Small intestine (tissue), 7 donors: ENCODE data around the gene NRG3. TPM values are rescaled to one million over a fixed set of nuclear protein-coding genes. Genes with fewer than 3 reads are reported as not detected.

ENCODE experiments used
- DNase-seq, 2 donors: peaks; one replicate each; pipeline versions ENCODE4 v3.0.0 to v3.0.0-alpha.2; 2013
- FAIRE-seq: peaks from 2 replicates; lab custom pipeline; 2012; peaks lifted over from hg19 to GRCh38; lab: Jason Lieb, UNC
- H3K27ac ChIP-seq, 3 donors: one replicate each; pipeline ENCODE4 v1.5.1; 2013; ENCODE audit warnings: low read length in 2 of 3, mild to moderate bottlenecking in 2 of 3, control low read depth in 1 of 3, inconsistent platforms in 1 of 3, low read depth in 1 of 3, moderate library complexity in 1 of 3
- H3K27me3 ChIP-seq, 3 donors: one replicate each; pipeline ENCODE4 v1.6.1; 2013; ENCODE audit warnings: low read length in 3 of 3, inconsistent platforms in 1 of 3; ENCODE audit not compliant: control insufficient read depth in 3 of 3, insufficient read depth in 3 of 3
- H3K36me3 ChIP-seq, 3 donors: one replicate each; pipeline ENCODE4 v1.6.1; 2013; ENCODE audit warnings: low read length in 3 of 3, inconsistent platforms in 1 of 3, low read depth in 1 of 3, mild to moderate bottlenecking in 1 of 3, moderate library complexity in 1 of 3; ENCODE audit not compliant: control insufficient read depth in 3 of 3, insufficient read depth in 2 of 3
- H3K4me1 ChIP-seq, 3 donors: one replicate each; pipeline ENCODE4 v1.6.1; 2013; ENCODE audit warnings: low read length in 2 of 3, inconsistent platforms in 1 of 3, low read depth in 1 of 3, mild to moderate bottlenecking in 1 of 3, moderate library complexity in 1 of 3; ENCODE audit not compliant: control insufficient read depth in 3 of 3, insufficient read depth in 2 of 3
- H3K4me3 ChIP-seq, 3 donors: one replicate each; pipeline ENCODE4 v1.5.1; 2013; ENCODE audit warnings: low read length in 3 of 3, control low read depth in 1 of 3, inconsistent platforms in 1 of 3, low read depth in 1 of 3, mild to moderate bottlenecking in 1 of 3, moderate library complexity in 1 of 3
- H3K9me3 ChIP-seq, 2 donors: one replicate each; pipeline ENCODE4 v1.6.1; 2013; ENCODE audit warnings: low read depth in 1 of 2, low read length in 1 of 2; ENCODE audit not compliant: control insufficient read depth in 2 of 2, insufficient read depth in 1 of 2
- WGBS, 3 donors: extraction: QIAGEN DNeasy Blood & Tissue Kit; methylation state at CpG; one replicate each; pipeline ENCODE4 v1.1.7; 2013; 5-methylcytosine and 5-hydroxymethylcytosine counted together
- polyA plus RNA-seq, 4 donors: library from polyadenylated mRNA; stranded (reverse) in 3 of 4; unstranded in 1 of 4; fragments of 200-250 nt in 3 of 4; fragments of 120-200 nt in 1 of 4; gene quantifications; one replicate each; pipeline versions ENCODE4 v1.2.1 to v1.2.3, GENCODE V29; 2013
- donor health status: healthy with polysubstance abuse.
- donor health status: control.
- donor health status: control.
- donor health status: Bipolar disorder and iron deficiency.
- donor health status: healthy.

The NRG3 gene
- polyA plus RNA-seq, 4 donors = 0.25 to 0.72 TPM; not detected in 2

GRCh38 chr10:82251222-82251906, 376.4 kb downstream of the NRG3 start:
- 67 to 71% (median 67%) methylated on average over 8 of the region's 8 CpGs for WGBS, 3 donors
- no peaks in the 10 kb centered on the region for H3K4me1 ChIP-seq

GRCh38 chr10:82252081-82252480, 377.1 kb downstream of the NRG3 start:
- WGBS, 3 donors = 21 to 46% (median 32%) methylated on average over 1 of the region's 1 CpG
- Histone ChIP-seq H3K4me3 (no peak overlapping the region), H3K27me3 (no peaks in the 10 kb centered on the region), H3K27ac (no peak overlapping the region), H3K36me3 (no peaks in the 10 kb centered on the region), H3K9me3 (no peaks in the 10 kb centered on the region), H3K4me1 (no peaks in the 10 kb centered on the region)
- DNase-seq (no peak), FAIRE-seq (no peak)

More at GRCh38 chr10:82251222-82251906, 376.4 kb downstream of the NRG3 start:
- no peaks in the 10 kb centered on the region for H3K27me3 ChIP-seq
- no peaks in the 10 kb centered on the region for H3K36me3 ChIP-seq
- no peak overlapping the region for H3K4me3 ChIP-seq
- no peak for FAIRE-seq
- DNase-seq = no peak
- H3K9me3 ChIP-seq = no peaks in the 10 kb centered on the region
- H3K27ac ChIP-seq = no peak overlapping the region

GRCh38 chr10:82254237-82254636, 379.2 kb downstream of the NRG3 start:
- Histone ChIP-seq H3K27me3 (no peaks in the 10 kb centered on the region), H3K36me3 (no peaks in the 10 kb centered on the region), H3K4me1 (no peaks in the 10 kb centered on the region), H3K4me3 (no peak overlapping the region), H3K27ac (no peak overlapping the region), H3K9me3 (no peaks in the 10 kb centered on the region)
- 46 to 79% (median 73%) methylated on average over 1 of the region's 1 CpG for WGBS, 3 donors
- FAIRE-seq = no peak
- DNase-seq = no peak

GRCh38 chr10:82256275-82256674, 381.3 kb downstream of the NRG3 start:
- no peaks in the 10 kb centered on the region for H3K4me1 ChIP-seq
- H3K27ac ChIP-seq = no peak overlapping the region
- 66 to 76% (median 70%) methylated on average over 3 of the region's 3 CpGs for WGBS, 3 donors
- H3K9me3 ChIP-seq = no peaks in the 10 kb centered on the region
- DNase-seq (no peak), FAIRE-seq (no peak)
- no peaks in the 10 kb centered on the region for H3K27me3 ChIP-seq
- H3K4me3 ChIP-seq = no peak overlapping the region
- H3K36me3 ChIP-seq = no peaks in the 10 kb centered on the region

- Histone ChIP-seq H3K9me3 (no peaks in the 10 kb centered on the region), H3K27ac (no peak overlapping the region), H3K36me3 (no peaks in the 10 kb centered on the region), H3K4me1 (no peaks in the 10 kb centered on the region), H3K4me3 (no peak overlapping the region), H3K27me3 (no peaks in the 10 kb centered on the region)
- 59 to 62% (median 61%) methylated on average over 1 of the region's 1 CpG for WGBS, 3 donors
- no peak for DNase-seq
- FAIRE-seq = no peak
These were observed 391.4 kb downstream of the NRG3 start for GRCh38 chr10:82266438-82266837.

GRCh38 chr10:82267014-82267413, 392.0 kb downstream of the NRG3 start:
- Histone ChIP-seq H3K27ac (no peak overlapping the region), H3K4me1 (no peaks in the 10 kb centered on the region), H3K4me3 (no peak overlapping the region), H3K9me3 (no peaks in the 10 kb centered on the region), H3K27me3 (no peaks in the 10 kb centered on the region), H3K36me3 (no peaks in the 10 kb centered on the region)
- FAIRE-seq (no peak), DNase-seq (no peak)
- WGBS, 3 donors = 81 to 83% (median 83%) methylated on average over 2 of the region's 2 CpGs

GRCh38 chr10:82267465-82267864, 392.5 kb downstream of the NRG3 start:
- DNase-seq = no peak
- H3K4me3 ChIP-seq = no peak overlapping the region
- H3K27ac ChIP-seq = no peak overlapping the region
- H3K36me3 ChIP-seq = no peaks in the 10 kb centered on the region
- no peak for FAIRE-seq
- H3K4me1 ChIP-seq = no peaks in the 10 kb centered on the region
- no peaks in the 10 kb centered on the region for H3K9me3 ChIP-seq
- 70 to 88% (median 79%) methylated on average over 2 of the region's 2 CpGs for WGBS, 3 donors
- no peaks in the 10 kb centered on the region for H3K27me3 ChIP-seq

GRCh38 chr10:82267960-82268359, 393.0 kb downstream of the NRG3 start:
- no peak overlapping the region for H3K27ac ChIP-seq
- H3K4me1 ChIP-seq = no peaks in the 10 kb centered on the region
- H3K4me3 ChIP-seq = no peak overlapping the region
- FAIRE-seq (no peak), DNase-seq (no peak)
- WGBS, 3 donors = 58 to 80% (median 73%) methylated on average over 2 of the region's 2 CpGs
- no peaks in the 10 kb centered on the region for H3K27me3 ChIP-seq
- no peaks in the 10 kb centered on the region for H3K9me3 ChIP-seq
- H3K36me3 ChIP-seq = no peaks in the 10 kb centered on the region

GRCh38 chr10:82277591-82277990, 402.6 kb downstream of the NRG3 start:
- 52 to 67% (median 55%) methylated on average over 1 of the region's 1 CpG for WGBS, 3 donors
- no peak overlapping the region for H3K4me3 ChIP-seq
- H3K9me3 ChIP-seq = no peaks in the 10 kb centered on the region
- FAIRE-seq = no peak
- H3K4me1 ChIP-seq = no peaks in the 10 kb centered on the region
- no peak overlapping the region for H3K27ac ChIP-seq
- H3K27me3 ChIP-seq = peaks cover 0 to 2% (median 0%) of the 10 kb centered on the region in 3 donors
- no peak for DNase-seq
- H3K36me3 ChIP-seq = no peaks in the 10 kb centered on the region
